ENCODE results near the gene RBM33.

The RBM33 gene

DNA sequence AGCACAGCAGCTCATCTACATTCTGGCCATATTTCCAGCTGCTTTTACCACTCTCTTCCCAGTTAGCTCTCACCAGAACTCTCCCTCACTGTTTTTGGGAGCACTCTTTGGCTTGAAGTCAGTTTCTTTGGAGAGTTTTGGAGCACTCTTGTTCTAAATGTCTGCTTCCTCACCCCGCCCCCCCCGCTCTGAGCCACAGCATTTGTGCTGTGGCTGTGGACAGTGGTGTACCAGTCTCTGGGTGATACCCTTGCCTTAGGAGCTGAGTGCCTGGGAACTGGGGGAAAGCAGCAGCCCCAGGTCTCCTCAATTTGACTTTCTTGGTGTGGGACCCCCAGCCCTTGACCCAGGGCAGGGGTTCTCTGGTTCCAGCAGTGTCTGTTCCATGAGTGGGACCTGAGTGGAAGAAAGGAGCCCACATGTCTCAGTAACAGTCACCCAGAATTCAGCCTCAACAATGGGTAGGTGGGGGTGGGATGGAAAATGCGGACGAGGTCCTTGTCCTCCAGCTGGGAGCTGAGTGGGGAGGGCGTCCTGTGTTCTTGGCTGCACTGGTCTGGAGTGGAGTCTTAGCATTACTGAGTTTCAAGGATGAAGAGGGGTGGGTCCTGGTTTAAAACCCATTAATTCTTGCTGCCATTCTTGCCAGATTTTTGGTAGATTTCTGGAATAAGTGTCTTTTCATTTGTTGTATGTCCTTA lies 18.0 kb downstream of the RBM33 start:
- no peak overlapping the region for H3K4me3 Mint-ChIP-seq
- DNase-seq (ENCODE audit: low spot score in 2 of 2): no peak
- peaks cover 17% of the 10 kb centered on the region for H3K36me3 Mint-ChIP-seq
- no peak overlapping the region for H3K27ac Mint-ChIP-seq
- H3K4me1 Mint-ChIP-seq: peaks cover 42% of the 10 kb centered on the region
- no peak for ATAC-seq (ENCODE audit: low read depth)
- no peaks in the 10 kb centered on the region for H3K27me3 Mint-ChIP-seq
- no peaks in the 10 kb centered on the region for H3K9me3 Mint-ChIP-seq

DNA sequence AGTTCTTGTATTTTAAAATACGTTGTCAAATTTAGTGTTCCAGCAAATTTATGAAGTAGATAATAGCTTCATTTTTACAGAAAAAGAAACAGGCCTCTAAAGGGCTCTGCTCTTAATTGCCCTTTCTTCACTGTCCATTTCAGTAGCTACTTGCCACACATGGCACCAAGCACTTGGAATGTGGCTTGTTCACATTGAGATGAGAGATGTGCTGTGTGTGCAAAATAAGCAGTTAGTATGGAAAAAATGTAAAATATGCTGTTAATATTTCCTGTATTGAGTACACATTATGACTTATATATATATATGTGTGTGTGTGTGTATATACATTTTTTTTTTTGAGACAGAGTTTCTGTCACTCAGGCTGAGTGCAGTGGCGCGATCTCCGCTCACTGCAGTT lies 19.5 kb downstream of the RBM33 start:
- no peak overlapping the region for H3K27ac Mint-ChIP-seq
- ATAC-seq (ENCODE audit: low read depth) (no peak), DNase-seq (ENCODE audit: low spot score in 2 of 2) (no peak)
- no peaks in the 10 kb centered on the region for H3K9me3 Mint-ChIP-seq
- no peak overlapping the region for H3K4me3 Mint-ChIP-seq
- H3K36me3 Mint-ChIP-seq: peaks cover 17% of the 10 kb centered on the region
- no peaks in the 10 kb centered on the region for H3K27me3 Mint-ChIP-seq
- H3K4me1 Mint-ChIP-seq: peaks cover 45% of the 10 kb centered on the region

GRCh38 chr7:155665079-155665956 lies 20.9 kb downstream of the RBM33 start:
- DNase-seq (ENCODE audit: low spot score in 2 of 2) (no peak), ATAC-seq (ENCODE audit: low read depth) (no peak)
- Mint-ChIP-seq H3K4me1 (peaks cover 42% of the 10 kb centered on the region), H3K36me3 (peaks cover 11% of the 10 kb centered on the region), H3K27me3 (no peaks in the 10 kb centered on the region), H3K4me3 (no peak overlapping the region), H3K9me3 (no peaks in the 10 kb centered on the region), H3K27ac (peak overlapping the region; percentile 73)

DNA sequence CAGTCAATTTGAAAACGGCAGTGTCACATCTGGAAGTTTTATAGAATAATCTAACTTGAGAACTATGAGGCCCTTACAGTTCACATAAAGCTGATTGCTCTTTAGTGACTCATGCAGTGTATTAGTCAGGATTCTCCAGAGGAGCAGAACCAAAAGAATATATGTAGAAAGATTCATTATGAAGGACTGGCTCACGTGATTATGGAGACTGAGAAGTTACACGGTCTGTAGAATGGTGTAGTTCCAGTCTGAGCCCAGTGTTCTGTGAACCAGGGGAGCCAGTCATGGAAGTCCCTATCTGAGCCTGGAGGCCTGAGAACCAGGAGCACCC lies 21.5 kb downstream of the RBM33 start:
- ATAC-seq (ENCODE audit: low read depth) (no peak), DNase-seq (ENCODE audit: low spot score in 2 of 2) (no peak)
- Mint-ChIP-seq H3K4me3 (no peak overlapping the region), H3K36me3 (peaks cover 6% of the 10 kb centered on the region), H3K9me3 (no peaks in the 10 kb centered on the region), H3K27me3 (no peaks in the 10 kb centered on the region), H3K27ac (peak overlapping the region; percentile 73), H3K4me1 (peaks cover 41% of the 10 kb centered on the region)

DNA sequence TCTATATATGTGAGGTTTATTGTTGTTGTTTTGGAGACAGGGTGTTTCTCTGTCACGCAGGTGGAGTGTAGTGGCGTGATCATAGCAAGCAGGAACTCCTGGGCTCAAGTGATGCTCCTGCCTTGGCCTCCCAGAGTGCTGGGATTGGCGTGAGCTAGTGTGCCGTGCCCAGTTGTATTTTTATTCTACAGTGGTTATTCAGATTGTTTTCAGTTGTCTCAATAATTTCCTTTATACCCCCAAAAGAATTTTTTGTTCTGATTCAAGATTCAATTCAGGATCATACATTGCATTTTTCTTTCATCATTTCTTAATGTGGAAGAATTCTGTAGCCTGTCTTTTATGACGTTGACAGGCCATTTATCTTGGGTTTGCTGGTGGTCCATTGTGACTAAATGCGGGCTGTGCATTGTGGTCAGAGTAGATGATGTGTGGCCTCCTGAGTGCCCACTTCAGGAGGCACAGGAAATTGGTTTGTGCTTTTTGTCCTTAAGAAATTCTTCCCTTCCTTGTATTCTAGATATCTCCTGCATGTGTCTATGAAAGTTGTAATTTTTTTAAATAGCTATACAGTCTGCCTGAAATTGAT lies 22.9 kb downstream of the RBM33 start:
- peak overlapping the region; percentile 28 for H3K27ac Mint-ChIP-seq
- no peak for DNase-seq (ENCODE audit: low spot score in 2 of 2)
- H3K4me1 Mint-ChIP-seq: peaks cover 35% of the 10 kb centered on the region
- no peaks in the 10 kb centered on the region for H3K27me3 Mint-ChIP-seq
- peaks cover 6% of the 10 kb centered on the region for H3K36me3 Mint-ChIP-seq
- no peak overlapping the region for H3K4me3 Mint-ChIP-seq
- no peaks in the 10 kb centered on the region for H3K9me3 Mint-ChIP-seq
- no peak for ATAC-seq (ENCODE audit: low read depth)

- peaks cover 8% of the 10 kb centered on the region for H3K36me3 Mint-ChIP-seq
- H3K9me3 Mint-ChIP-seq: no peaks in the 10 kb centered on the region
- ATAC-seq (ENCODE audit: low read depth) (no peak), DNase-seq (ENCODE audit: low spot score in 2 of 2) (no peak)
- H3K27ac Mint-ChIP-seq: peak overlapping the region; percentile 75
- H3K4me3 Mint-ChIP-seq: no peak overlapping the region
- peaks cover 28% of the 10 kb centered on the region for H3K4me1 Mint-ChIP-seq
- H3K27me3 Mint-ChIP-seq: no peaks in the 10 kb centered on the region
These were observed 25.4 kb downstream of the RBM33 start for GRCh38 chr7:155669717-155670505.

- Mint-ChIP-seq H3K27ac (peak overlapping the region; percentile 75), H3K4me1 (peaks cover 22% of the 10 kb centered on the region), H3K9me3 (no peaks in the 10 kb centered on the region)
These were observed 26.1 kb downstream of the RBM33 start for GRCh38 chr7:155670521-155670920.

DNA sequence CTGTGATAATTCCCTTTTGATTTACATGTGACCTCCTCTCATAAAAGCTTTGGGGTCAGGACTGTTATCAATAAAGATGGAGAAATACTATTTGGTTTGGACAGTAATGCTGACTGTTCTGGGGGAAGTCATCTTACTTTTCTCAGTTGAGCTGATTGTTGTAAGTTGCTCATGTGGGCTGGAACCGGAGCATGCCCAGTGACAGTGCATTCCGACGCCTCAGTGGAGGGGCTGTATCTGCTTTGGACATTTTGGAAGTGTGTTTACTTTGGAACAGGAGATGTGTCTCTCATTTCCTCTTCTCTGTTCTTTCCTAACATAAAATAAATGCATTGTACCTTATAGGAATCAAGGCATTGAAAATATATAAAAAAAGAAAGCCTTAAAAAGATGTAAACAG lies 30.1 kb downstream of the RBM33 start:
- ATAC-seq (ENCODE audit: low read depth) (no peak), DNase-seq (ENCODE audit: low spot score in 2 of 2) (no peak)
- no peaks in the 10 kb centered on the region for H3K9me3 Mint-ChIP-seq
- peaks cover 2% of the 10 kb centered on the region for H3K36me3 Mint-ChIP-seq
- no peaks in the 10 kb centered on the region for H3K27me3 Mint-ChIP-seq
- no peak overlapping the region for H3K27ac Mint-ChIP-seq
- H3K4me1 Mint-ChIP-seq: peaks cover 20% of the 10 kb centered on the region
- no peak overlapping the region for H3K4me3 Mint-ChIP-seq

More at GRCh38 chr7:155670521-155670920, 26.1 kb downstream of the RBM33 start:
- Mint-ChIP-seq H3K27me3 (no peaks in the 10 kb centered on the region), H3K4me3 (no peak overlapping the region), H3K36me3 (peaks cover 3% of the 10 kb centered on the region)
- ATAC-seq (ENCODE audit: low read depth) (no peak), DNase-seq (ENCODE audit: low spot score in 2 of 2) (no peak)

DNA sequence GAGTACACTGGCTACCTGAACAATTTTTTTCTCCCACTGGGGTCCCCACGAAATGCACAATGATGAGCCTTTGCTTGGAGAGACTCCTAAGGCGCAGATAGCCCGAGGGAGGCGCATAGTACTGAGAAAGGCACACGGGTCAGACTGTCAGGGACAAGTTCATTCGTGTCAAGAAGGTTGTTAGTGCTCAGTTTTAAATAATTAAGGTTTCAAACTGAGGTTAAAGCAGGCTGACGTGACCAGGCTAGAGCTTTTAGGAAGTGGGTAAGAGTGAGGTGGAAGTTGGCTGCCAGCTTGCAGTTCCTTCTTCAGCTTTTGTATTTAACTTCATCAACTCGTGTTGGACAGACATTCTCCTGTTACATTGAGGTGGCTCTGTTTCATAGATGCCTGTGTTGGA lies 31.6 kb downstream of the RBM33 start:
- H3K9me3 Mint-ChIP-seq: no peaks in the 10 kb centered on the region
- ATAC-seq (ENCODE audit: low read depth) (peak; percentile 98), DNase-seq (ENCODE audit: low spot score in 2 of 2) (peak in 1 of 2 donors; percentile 43)
- peak overlapping the region; percentile 88 for H3K27ac Mint-ChIP-seq
- peaks cover 7% of the 10 kb centered on the region for H3K36me3 Mint-ChIP-seq
- peaks cover 18% of the 10 kb centered on the region for H3K4me1 Mint-ChIP-seq
- H3K4me3 Mint-ChIP-seq: peak overlapping the region; percentile 39
- H3K27me3 Mint-ChIP-seq: no peaks in the 10 kb centered on the region

GRCh38 chr7:155677688-155678087 lies 33.2 kb downstream of the RBM33 start:
- Mint-ChIP-seq H3K27ac (no peak overlapping the region), H3K4me3 (no peak overlapping the region), H3K9me3 (no peaks in the 10 kb centered on the region), H3K4me1 (peaks cover 24% of the 10 kb centered on the region), H3K36me3 (peaks cover 19% of the 10 kb centered on the region), H3K27me3 (no peaks in the 10 kb centered on the region)
- ATAC-seq (ENCODE audit: low read depth): no peak
- DNase-seq (ENCODE audit: low spot score in 2 of 2): no peak

- Mint-ChIP-seq H3K27ac (peak overlapping the region; percentile 24), H3K9me3 (no peaks in the 10 kb centered on the region), H3K36me3 (peaks cover 27% of the 10 kb centered on the region), H3K4me1 (peaks cover 27% of the 10 kb centered on the region), H3K27me3 (no peaks in the 10 kb centered on the region), H3K4me3 (no peak overlapping the region)
- no peak for ATAC-seq (ENCODE audit: low read depth)
- no peak for DNase-seq (ENCODE audit: low spot score in 2 of 2)
These were observed 35.7 kb downstream of the RBM33 start for GRCh38 chr7:155680124-155680523.

GRCh38 chr7:155680864-155681263 lies 36.4 kb downstream of the RBM33 start:
- Mint-ChIP-seq H3K36me3 (peaks cover 31% of the 10 kb centered on the region), H3K9me3 (no peaks in the 10 kb centered on the region), H3K4me1 (peaks cover 30% of the 10 kb centered on the region), H3K4me3 (no peak overlapping the region), H3K27me3 (no peaks in the 10 kb centered on the region), H3K27ac (peak overlapping the region; percentile 24)
- ATAC-seq (ENCODE audit: low read depth) (no peak), DNase-seq (ENCODE audit: low spot score in 2 of 2) (no peak)

GRCh38 chr7:155681663-155682062 lies 37.2 kb downstream of the RBM33 start:
- DNase-seq (ENCODE audit: low spot score in 2 of 2) (no peak), ATAC-seq (ENCODE audit: low read depth) (no peak)
- no peak overlapping the region for H3K4me3 Mint-ChIP-seq
- peaks cover 2% of the 10 kb centered on the region for H3K9me3 Mint-ChIP-seq
- H3K27ac Mint-ChIP-seq: peak overlapping the region; percentile 24
- peaks cover 37% of the 10 kb centered on the region for H3K36me3 Mint-ChIP-seq
- H3K27me3 Mint-ChIP-seq: no peaks in the 10 kb centered on the region
- H3K4me1 Mint-ChIP-seq: peaks cover 25% of the 10 kb centered on the region

GRCh38 chr7:155682484-155682883 lies 38.0 kb downstream of the RBM33 start:
- Mint-ChIP-seq H3K27ac (peak overlapping the region; percentile 24), H3K36me3 (peaks cover 42% of the 10 kb centered on the region), H3K4me1 (peaks cover 24% of the 10 kb centered on the region), H3K4me3 (no peak overlapping the region), H3K9me3 (peaks cover 2% of the 10 kb centered on the region), H3K27me3 (no peaks in the 10 kb centered on the region)
- DNase-seq (ENCODE audit: low spot score in 2 of 2): no peak
- ATAC-seq (ENCODE audit: low read depth): no peak

Data from memory B cell (primary cell).